Fibroblast of the aortic adventitia (primary cell): ENCODE results near the gene PACRG. TPM values are rescaled to one million over a fixed set of nuclear protein-coding genes. Genes with fewer than 3 reads are reported as not detected.

ENCODE experiments used
- DNase-seq: peaks from one replicate; pipeline ENCODE4 v3.0.0-alpha.2; 2010; ENCODE audit warnings: low read depth
- H3K4me3 ChIP-seq: 2 replicates; pipeline ENCODE4 v1.5.1; 2011; ENCODE audit warnings: low read depth, mild to moderate bottlenecking, control low read depth, low read length, moderate library complexity
- total RNA-seq: library from RNA; depleted of rRNA; stranded (reverse); fragments of >200 nt; gene quantifications from 2 replicates; pipeline ENCODE4 v1.2.3, GENCODE V29; 2012; ENCODE audit warnings: low replicate concordance
- TF ChIP-seq, protein P1 (sequence below): IDR thresholded peaks from 2 replicates; pipeline ENCODE4 v1.5.1; 2011; ENCODE audit warnings: mild to moderate bottlenecking, low read length, control low read depth, inconsistent platforms; ENCODE audit not compliant: insufficient read depth

Gene PACRG
- total RNA-seq, 1 donor: 0.63 TPM

DNA sequence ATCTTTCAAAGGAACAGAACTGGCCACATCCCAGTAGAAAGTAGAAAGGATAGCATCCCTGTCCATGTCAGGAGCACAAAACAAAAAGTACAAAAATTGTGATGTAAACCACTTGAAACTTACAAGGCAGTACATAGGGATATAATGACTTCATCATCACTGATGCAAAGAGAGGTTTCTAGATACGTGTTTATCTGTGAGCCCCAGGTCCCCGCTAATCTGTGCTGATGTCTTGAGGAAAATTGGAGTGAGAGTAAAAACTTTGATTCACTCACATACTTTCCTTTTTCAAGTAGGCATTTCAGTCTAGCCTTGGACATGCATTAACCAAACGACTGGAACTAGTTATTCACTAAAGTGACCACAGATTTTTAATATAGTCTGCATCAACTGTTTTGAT is 470.1 kb downstream of the PACRG start:
- TF ChIP-seq, protein P1, sequence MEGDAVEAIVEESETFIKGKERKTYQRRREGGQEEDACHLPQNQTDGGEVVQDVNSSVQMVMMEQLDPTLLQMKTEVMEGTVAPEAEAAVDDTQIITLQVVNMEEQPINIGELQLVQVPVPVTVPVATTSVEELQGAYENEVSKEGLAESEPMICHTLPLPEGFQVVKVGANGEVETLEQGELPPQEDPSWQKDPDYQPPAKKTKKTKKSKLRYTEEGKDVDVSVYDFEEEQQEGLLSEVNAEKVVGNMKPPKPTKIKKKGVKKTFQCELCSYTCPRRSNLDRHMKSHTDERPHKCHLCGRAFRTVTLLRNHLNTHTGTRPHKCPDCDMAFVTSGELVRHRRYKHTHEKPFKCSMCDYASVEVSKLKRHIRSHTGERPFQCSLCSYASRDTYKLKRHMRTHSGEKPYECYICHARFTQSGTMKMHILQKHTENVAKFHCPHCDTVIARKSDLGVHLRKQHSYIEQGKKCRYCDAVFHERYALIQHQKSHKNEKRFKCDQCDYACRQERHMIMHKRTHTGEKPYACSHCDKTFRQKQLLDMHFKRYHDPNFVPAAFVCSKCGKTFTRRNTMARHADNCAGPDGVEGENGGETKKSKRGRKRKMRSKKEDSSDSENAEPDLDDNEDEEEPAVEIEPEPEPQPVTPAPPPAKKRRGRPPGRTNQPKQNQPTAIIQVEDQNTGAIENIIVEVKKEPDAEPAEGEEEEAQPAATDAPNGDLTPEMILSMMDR: no peak
- no peak for DNase-seq
- no peak overlapping the region for H3K4me3 ChIP-seq

DNA sequence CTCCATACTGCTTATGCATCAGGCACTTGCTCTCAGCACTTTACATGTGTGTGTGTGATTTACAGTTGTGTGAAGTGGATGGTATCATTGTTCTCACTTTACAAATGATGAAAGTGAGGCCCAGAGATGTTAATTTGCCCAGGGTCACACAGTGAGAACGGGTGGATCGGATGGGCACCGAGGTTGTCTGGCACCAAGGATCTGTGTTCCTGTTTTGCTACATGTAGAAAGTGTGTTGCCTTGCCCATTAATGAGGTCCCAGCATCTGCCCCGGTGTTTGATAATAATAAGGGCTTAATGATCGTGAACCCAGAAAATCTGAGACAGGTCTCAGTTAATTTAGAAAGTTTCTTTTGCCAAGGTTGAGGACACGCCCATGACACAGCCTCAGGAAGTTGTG is 470.6 kb downstream of the PACRG start:
- no peak for DNase-seq
- H3K4me3 ChIP-seq: no peak overlapping the region
- TF ChIP-seq, protein P1: no peak

DNA sequence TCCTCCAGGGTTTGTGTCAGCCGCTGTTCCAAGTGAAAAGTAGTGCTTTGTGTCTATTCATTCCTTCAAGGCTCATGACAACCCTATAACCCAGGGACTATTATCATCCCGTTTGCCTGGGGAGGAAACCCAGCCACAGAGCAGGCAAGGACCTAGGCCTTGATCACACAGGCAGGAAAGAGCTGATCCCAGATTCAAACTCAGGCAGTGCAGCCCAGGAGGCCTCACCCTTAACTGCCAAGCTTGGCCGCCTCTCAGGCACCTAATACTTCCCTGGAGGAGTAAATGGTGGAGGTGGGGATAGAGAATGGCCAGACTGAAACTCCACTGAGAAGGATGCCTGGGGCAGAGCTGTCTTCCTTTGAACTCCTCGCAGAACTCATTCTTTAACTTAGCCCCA is 471.6 kb downstream of the PACRG start:
- TF ChIP-seq, protein P1: no peak
- no peak for DNase-seq

DNA sequence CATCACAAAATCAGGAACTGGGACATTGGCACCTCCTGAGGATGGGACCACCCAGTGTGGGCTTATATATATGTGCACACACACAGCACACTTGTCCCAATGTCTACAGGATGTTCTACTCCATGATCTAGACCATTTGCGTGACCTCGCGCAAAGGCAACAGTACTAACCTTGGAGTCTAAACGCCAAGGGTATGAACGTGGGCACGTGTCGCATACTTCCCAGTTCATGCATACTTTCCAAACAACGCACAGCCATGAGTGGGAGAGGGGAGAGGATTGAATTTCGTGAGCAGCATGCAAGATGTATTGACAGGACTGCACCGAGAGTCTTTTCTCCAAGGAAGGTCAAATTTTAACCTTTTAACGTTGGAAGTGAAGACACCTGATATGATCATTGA is 472.5 kb downstream of the PACRG start:
- no peak for DNase-seq
- no peak overlapping the region for H3K4me3 ChIP-seq
- TF ChIP-seq, protein P1: no peak

More for the DNA sequence above, 471.6 kb downstream of the PACRG start:
- H3K4me3 ChIP-seq: no peak overlapping the region

DNA sequence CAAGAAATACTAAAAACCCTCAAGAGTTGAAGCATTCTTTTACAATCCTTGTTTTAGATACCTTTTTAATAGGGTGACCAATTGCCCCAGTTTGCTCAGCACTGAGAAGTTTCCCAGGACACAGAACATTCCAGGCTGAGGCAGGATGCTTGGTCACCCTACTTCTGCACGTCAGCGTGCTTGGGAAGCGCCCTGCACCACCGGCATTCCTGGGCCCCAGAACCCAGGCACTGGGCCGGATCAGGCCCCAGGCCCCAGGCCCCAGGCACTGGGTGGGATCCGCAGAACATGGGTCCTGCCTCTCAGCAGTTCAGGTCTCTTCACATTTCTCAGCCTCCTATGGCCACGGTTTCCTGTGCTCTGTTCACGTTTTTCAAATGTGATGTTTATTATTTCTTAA is 472.9 kb downstream of the PACRG start:
- TF ChIP-seq, protein P1: no peak

DNA sequence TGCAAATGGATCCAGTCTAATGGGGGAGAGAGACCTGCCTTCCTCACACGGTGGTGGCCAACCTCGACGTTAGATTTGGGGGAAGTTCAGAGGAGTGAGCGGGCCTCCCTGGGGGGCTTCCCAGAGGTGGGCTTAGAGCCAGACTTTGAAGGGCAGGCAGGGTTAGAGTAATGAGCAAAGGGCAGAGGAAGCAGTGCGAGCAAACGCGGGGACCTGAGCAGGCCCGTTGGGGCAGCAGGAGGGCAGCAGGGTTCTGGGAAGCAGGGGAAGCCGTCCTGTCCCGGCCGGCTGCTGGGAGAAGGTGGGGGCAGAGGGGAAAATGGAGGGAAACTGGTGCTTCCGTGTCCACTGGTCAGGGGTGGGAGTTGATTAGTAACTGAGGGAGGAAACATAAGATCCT is 474.1 kb downstream of the PACRG start:
- TF ChIP-seq, protein P1: no peak
- H3K4me3 ChIP-seq: no peak overlapping the region
- no peak for DNase-seq

More for the DNA sequence above, 472.9 kb downstream of the PACRG start:
- no peak overlapping the region for H3K4me3 ChIP-seq
- DNase-seq: no peak

DNA sequence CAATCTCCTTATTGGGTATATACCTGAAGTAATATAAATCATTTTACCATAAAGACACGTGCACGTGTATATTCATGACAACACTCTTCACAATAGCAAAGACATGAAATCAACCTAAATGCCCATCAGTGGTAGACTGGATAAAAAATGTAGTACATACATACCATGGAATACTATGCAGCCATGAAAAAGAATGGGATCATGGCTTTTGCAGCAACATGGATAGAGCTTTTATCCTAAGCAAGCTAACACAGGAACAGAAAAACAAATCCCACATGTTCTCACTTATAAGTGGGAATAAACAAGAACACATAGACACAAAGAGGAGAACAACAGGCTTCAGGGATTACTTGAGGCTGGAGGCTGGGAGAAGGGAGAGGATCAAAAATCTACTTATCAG is 478.4 kb downstream of the PACRG start:
- no peak for DNase-seq
- H3K4me3 ChIP-seq: no peak overlapping the region
- TF ChIP-seq, protein P1: no peak
